Glutamatergic neuron (in vitro differentiated cells): ENCODE measurements around the gene MPHOSPH9. TPM values are rescaled to one million over a fixed set of nuclear protein-coding genes. Genes with fewer than 3 reads are reported as not detected.

Experiments used
- DNase-seq: peaks from one replicate; pipeline ENCODE4 v3.0.0; 2022
- H3K27ac Mint-ChIP-seq: one replicate; pipeline ENCODE4 v1.8.0; 2020; ENCODE audit warnings: mild to moderate bottlenecking, mixed read lengths, inconsistent platforms; ENCODE audit not compliant: unreplicated experiment
- H3K27me3 Mint-ChIP-seq: one replicate; pipeline ENCODE4 v1.8.0; 2020; ENCODE audit warnings: mild to moderate bottlenecking, moderate library complexity, mixed read lengths, inconsistent platforms; ENCODE audit not compliant: unreplicated experiment
- H3K36me3 Mint-ChIP-seq: one replicate; pipeline ENCODE4 v1.8.0; 2020; ENCODE audit warnings: mild to moderate bottlenecking, mixed read lengths, inconsistent platforms; ENCODE audit not compliant: unreplicated experiment
- H3K4me1 Mint-ChIP-seq: one replicate; pipeline ENCODE4 v1.8.0; 2020; ENCODE audit warnings: mild to moderate bottlenecking, low read depth, mixed read lengths, inconsistent platforms; ENCODE audit not compliant: unreplicated experiment
- H3K4me3 Mint-ChIP-seq: one replicate; pipeline ENCODE4 v1.8.0; 2020; ENCODE audit warnings: mild to moderate bottlenecking, mixed read lengths, inconsistent platforms; ENCODE audit not compliant: unreplicated experiment
- H3K9me3 Mint-ChIP-seq: one replicate; pipeline ENCODE4 v1.8.0; 2020; ENCODE audit warnings: mild to moderate bottlenecking, moderate library complexity, mixed read lengths, inconsistent platforms; ENCODE audit not compliant: unreplicated experiment
- CTCF ChIP-seq: fragments of 200-600 bp; sonication (generic); IDR thresholded peaks from one replicate; pipeline ENCODE4 v1.5.0; 2021; ENCODE audit not compliant: partially characterized antibody, unreplicated experiment
- total RNA-seq: library from RNA; stranded (reverse); fragmentation: NEBNext Ultra II Directional; extraction: Animal tissue kit (Norgen Biotek cat#: 25700); gene quantifications from one replicate; pipeline ENCODE4 v1.2.1, GENCODE V29; 2021; ENCODE audit not compliant: unreplicated experiment

Gene MPHOSPH9
- total RNA-seq, 1 donor from 2014 or later, result 38.4 TPM

DNA sequence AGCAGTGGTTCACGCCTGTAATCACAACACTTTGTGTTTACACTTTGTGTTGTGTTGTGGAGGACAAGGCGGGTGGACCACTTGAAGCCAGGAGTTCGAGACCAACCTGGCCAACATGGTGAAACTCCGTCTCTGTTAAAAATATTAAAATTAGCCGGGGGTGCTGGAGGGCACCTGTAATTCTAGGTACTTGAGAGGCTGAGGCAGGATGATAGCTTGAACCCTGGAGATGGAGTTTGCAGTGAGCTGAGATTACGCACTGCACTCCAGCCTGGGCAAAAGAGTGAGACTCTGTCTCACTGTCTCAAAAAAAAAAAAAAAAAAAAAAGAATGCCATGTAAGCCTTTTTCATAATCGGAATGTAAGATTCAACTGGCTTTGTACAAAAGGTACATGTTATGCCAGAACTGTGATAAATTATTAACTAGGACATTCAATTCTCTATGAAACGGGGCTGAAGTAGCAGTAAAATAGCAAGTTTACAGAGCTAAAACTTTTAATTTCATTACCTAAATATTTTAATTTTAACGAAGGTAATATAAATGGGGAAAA, 68.2 kb downstream of the MPHOSPH9 start:
- Mint-ChIP-seq H3K4me1 (no peaks in the 10 kb centered on the region), H3K36me3 (no peaks in the 10 kb centered on the region), H3K9me3 (no peaks in the 10 kb centered on the region), H3K4me3 (no peak overlapping the region), H3K27me3 (peaks cover 2% of the 10 kb centered on the region), H3K27ac (no peak overlapping the region)
- no peak for TF ChIP-seq CTCF
- DNase-seq, result no peak

- Mint-ChIP-seq H3K27me3 (peaks cover 2% of the 10 kb centered on the region), H3K4me3 (no peak overlapping the region), H3K9me3 (no peaks in the 10 kb centered on the region), H3K27ac (no peak overlapping the region), H3K36me3 (no peaks in the 10 kb centered on the region), H3K4me1 (no peaks in the 10 kb centered on the region)
- no peak for DNase-seq
- TF ChIP-seq CTCF, result no peak
Measured at GRCh38 chr12:123164222-123164621, 68.7 kb downstream of the MPHOSPH9 start.

- no peak overlapping the region for H3K27ac Mint-ChIP-seq
- H3K4me3 Mint-ChIP-seq, result no peak overlapping the region
- TF ChIP-seq CTCF, result no peak
- no peaks in the 10 kb centered on the region for H3K4me1 Mint-ChIP-seq
- H3K36me3 Mint-ChIP-seq, result no peaks in the 10 kb centered on the region
- no peaks in the 10 kb centered on the region for H3K9me3 Mint-ChIP-seq
- DNase-seq, result no peak
- H3K27me3 Mint-ChIP-seq, result peaks cover 2% of the 10 kb centered on the region
Measured at GRCh38 chr12:123163227-123163626, 69.7 kb downstream of the MPHOSPH9 start.

GRCh38 chr12:123160801-123161487, 72.0 kb downstream of the MPHOSPH9 start:
- Mint-ChIP-seq H3K27me3 (no peaks in the 10 kb centered on the region), H3K27ac (no peak overlapping the region)
- DNase-seq, result no peak

More at GRCh38 chr12:123160801-123161487, 72.0 kb downstream of the MPHOSPH9 start:
- no peak for TF ChIP-seq CTCF
- no peaks in the 10 kb centered on the region for H3K9me3 Mint-ChIP-seq
- no peaks in the 10 kb centered on the region for H3K36me3 Mint-ChIP-seq
- H3K4me3 Mint-ChIP-seq, result no peak overlapping the region
- no peaks in the 10 kb centered on the region for H3K4me1 Mint-ChIP-seq
